HG03025 (cell line): ENCODE measurements around the gene SLC39A1.
A peak's percentile ranks its signal among the peaks of the same experiment; 100 is the strongest.

Source experiments
- ATAC-seq: cut with Tn5 transposase; IDR thresholded peaks from one replicate; pipeline ENCODE4 v1.9.1; 2021; ENCODE audit warnings: mild to moderate bottlenecking, moderate library complexity; ENCODE audit not compliant: unreplicated experiment, low FRiP score

The SLC39A1 gene

DNA sequence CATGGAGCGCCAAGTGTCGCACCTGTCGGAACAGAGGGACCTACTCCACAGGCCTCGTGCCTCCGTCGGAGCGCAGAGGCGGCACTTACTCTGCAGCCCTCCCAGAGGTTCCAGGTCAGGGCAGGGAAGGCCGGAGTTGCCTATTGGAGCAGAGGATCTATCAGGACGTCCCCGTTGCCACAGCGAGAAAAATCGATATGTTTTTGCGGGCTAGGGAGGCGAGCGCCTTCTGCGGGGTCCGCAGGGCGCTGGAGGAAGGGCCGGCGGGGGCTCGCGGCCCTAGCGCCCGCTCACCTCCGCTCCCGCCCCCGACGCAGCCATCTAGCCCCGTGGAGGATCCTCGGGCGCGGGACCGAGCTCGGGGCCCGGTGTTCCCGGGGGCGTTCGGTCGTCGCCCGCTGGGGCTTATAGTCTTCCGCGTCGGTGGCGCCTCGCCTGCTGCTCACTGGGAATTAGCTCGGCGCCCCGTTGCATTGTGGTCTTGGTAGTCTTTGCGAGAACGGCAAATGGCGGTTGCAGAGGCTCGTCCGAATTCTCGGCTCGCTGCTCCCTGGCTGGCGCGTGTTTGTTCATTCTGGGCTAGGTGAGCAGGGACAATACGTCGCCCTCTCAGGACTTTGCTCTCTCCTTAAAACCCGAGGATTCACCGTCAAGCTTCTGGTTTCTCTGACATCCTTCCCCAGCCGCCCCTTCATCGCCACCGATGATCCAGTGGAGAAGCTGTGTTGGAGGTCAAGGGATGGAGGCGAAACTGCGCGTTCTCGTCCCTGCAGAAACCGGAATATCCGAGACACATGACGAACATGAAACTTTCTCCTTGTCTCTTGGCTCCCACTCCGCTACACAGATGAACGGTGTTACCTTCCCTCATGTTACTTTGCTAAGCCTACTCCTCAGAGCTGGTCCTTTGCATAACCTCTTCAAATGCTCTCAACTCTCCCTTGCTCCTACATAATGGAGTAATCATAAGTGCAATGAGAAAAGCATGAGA is 14.2 kb upstream of the SLC39A1 start, which contains the start of gene JTB:
TSS of gene JTB (minus strand) at position 425 of the 991 bp plus-strand sequence. CDS start at position 3, 422 bp downstream.
- ATAC-seq: peak; percentile 59

GRCh38 chr1:153976819-153977249 is 13.5 kb upstream of the SLC39A1 start:
- no peak for ATAC-seq

DNA sequence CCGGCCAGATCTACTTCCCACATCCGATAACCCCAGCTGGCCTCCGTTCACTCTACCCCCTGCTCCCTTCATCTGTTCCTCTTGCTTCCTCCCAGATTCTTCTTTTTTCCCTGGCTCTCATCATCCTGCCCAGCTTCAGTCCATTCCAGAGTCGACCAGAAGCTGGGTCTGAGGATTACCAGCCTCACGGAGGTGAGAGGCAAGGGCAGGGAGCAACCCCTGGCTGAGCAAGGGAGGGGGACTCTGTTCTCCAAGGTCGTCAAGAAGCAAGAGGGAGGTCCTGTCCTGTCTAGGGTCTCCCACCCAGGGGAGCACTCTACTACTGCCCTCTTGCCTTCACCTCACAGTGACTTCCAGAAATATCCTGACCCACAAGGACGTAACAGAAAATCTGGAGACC is 10.2 kb upstream of the SLC39A1 start:
- no peak for ATAC-seq

- ATAC-seq: no peak
These were observed 9.7 kb upstream of the SLC39A1 start for GRCh38 chr1:153973071-153973470.

GRCh38 chr1:153970346-153970745 is 7.0 kb upstream of the SLC39A1 start:
- ATAC-seq: no peak

- ATAC-seq: no peak
These were observed 5.6 kb upstream of the SLC39A1 start for GRCh38 chr1:153968972-153969371.

DNA sequence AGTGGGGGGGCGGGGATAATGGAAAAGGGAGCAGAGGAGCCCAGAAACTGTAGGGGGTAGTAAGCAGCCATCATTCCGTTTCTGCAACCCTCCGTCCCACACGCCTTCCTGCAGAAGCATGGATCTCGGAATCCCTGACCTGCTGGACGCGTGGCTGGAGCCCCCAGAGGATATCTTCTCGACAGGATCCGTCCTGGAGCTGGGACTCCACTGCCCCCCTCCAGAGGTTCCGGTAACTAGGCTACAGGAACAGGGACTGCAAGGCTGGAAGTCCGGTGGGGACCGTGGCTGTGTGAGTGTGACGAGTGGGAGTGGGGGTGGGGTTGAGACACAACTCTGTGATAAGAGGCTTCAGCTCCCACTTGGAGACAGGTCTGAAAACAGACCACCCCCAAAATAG is 5.1 kb upstream of the SLC39A1 start:
- no peak for ATAC-seq

GRCh38 chr1:153968000-153968363 is 4.6 kb upstream of the SLC39A1 start:
- ATAC-seq: no peak

GRCh38 chr1:153967107-153967999 is 4.0 kb upstream of the SLC39A1 start, which contains the start of gene CREB3L4:
Gene CREB3L4 (plus strand): TSS chr1:153967902. CDS start chr1:153968526, 624 bp downstream.
- ATAC-seq: peak; percentile 61

- ATAC-seq: no peak
These were observed 554 bp upstream of the SLC39A1 start for GRCh38 chr1:153963850-153964331.

GRCh38 chr1:153962088-153963029 is 978 bp downstream of the SLC39A1 start:
- no peak for ATAC-seq

DNA sequence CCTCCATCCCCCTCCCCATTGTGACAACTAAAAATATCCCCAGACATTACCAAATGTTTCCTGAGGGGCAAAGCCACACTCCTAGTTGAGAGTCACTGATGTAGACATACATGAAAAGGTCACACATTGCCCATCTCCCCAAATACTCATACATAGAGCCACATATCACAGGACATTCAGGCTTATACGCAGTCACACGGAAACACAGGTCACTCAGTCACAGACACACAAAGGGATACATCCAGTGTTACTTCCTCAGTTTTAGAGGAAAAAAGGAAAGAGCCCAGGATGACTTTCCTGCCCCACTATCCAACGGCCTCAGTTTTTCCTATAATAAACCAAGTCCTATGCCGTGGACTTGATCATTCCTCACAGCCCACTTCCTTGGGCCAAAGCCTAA is 1.9 kb downstream of the SLC39A1 start:
- no peak for ATAC-seq

DNA sequence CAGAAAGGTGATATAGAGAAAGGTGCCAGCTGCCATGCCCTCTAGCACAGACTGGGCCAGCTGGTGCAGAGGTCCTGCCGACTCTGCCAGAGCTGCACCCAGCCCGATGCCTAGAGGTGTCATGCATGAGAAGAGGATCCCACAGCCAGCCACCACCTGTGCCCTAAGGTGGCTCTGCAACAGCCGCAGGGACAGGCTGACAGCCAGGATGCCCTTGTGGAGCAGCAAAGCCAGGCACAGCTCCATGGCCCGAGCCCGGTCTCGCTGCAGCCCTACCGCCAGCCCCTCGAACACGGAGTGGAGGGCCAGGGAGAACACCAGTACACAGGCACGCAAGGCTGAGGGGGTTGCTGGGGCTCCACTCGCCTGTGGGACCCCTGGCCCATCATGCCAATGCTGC is 3.1 kb downstream of the SLC39A1 start:
- no peak for ATAC-seq

DNA sequence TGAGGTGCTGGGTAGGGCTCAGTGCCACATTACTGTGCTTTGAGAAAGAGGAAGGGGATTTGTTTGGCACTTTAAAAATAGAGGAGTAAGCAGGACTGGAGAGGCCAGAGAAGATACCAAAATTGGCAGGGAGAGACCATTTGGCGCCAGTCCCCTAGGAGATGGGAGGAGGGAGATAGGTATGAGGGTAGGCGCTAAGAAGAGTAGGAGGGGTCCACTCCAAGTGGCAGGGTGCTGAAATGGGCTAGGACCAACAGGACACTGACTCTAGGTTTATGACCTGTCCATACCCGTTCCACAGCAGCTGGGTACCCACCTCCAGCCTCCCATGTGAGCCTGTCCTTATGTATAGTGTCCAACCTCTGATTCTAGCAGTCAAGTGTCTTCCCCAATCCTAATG is 3.9 kb downstream of the SLC39A1 start:
- no peak for ATAC-seq

DNA sequence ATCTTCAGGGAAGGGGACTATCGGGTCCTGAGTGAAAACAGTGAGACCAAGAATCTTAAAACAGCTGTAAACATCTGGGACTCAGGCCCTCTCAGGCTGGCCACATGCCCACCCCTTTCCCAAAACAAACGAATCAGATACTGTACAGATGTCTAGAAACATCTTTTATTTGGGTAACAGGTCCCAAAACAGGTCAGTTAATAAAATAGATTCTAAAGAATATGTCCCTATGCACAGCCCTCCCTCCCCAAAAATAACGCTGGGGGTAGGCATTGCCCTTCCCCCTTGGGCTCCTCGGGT is 4.4 kb downstream of the SLC39A1 start:
- no peak for ATAC-seq

- peak; percentile 74 for ATAC-seq
These were observed 5.0 kb downstream of the SLC39A1 start, which contains the start of gene CRTC2 for GRCh38 chr1:153958111-153958960. Gene CRTC2 (minus strand): TSS chr1:153958612. CDS start chr1:153958497, 115 bp downstream.

- peak; percentile 3 for ATAC-seq
These were observed 5.6 kb downstream of the SLC39A1 start for GRCh38 chr1:153957744-153958110.

DNA sequence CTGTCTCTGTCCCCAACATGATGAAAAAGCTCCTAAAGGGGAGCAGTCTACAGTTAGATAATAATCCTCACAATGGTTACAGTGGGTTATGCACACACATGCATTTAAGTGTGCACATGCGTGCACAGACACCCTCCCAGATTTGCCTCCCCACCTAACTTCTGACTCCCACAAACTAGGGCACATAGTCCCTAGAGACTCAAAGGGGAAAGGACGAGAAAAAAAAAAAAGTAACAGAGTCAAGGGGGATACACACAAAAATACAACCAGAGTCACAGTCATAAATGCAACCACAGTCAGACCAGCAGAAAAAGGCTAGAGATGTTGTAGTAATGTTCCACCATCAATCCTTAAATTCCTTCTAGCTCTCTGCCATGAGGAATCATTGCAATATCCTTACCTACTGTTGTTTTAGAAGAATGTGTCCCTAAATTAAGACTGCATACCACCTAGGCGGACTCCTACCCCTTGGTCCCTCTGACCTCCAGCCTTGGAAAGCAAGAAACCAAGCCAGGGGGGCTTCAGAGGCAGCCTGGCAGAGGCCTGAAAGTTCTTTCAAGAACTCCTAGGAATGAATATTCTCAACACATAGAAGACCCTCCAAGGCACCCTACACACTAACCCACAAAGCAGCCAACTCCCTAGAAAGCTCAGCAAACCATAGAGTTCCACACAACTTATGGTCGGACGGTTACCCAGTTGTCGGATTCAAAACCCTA is 6.2 kb downstream of the SLC39A1 start:
- ATAC-seq: no peak
